PC-3 (cell line): ENCODE results near the gene CYLD. TPM values are rescaled to one million over a fixed set of nuclear protein-coding genes. Genes with fewer than 3 reads are reported as not detected.

Experiments
- ATAC-seq: fragments of 200-7000 bp; cut with Tn5 transposase; 2 replicates; pipeline ENCODE4 v1.9.1; 2020; ENCODE audit warnings: mild to moderate bottlenecking, moderate library complexity
- BruUV-seq: library from RNA; stranded (reverse); fragments of 400-500 nt; replicated peaks from 2 replicates; lab custom pipeline; 2021; lab: Mats Ljungman, UMichigan
- CTCF ChIA-PET: fragments of 300-600 bp; sonication (Branson Sonifier 250); formaldehyde crosslinking; loops from one replicate; lab custom pipeline; 2022; ENCODE audit warnings: antibody characterized with exemption; lab: Charles Lee
- POLR2A ChIA-PET: fragments of 300-600 bp; sonication (Branson Sonifier 250); formaldehyde crosslinking; loops from one replicate; lab custom pipeline; 2022; ENCODE audit warnings: antibody characterized with exemption; ENCODE audit not compliant: unreplicated experiment; lab: Charles Lee
- DNase-seq: peaks from one replicate; pipeline ENCODE4 v3.0.0-alpha.2; 2015
- H2AFZ ChIP-seq: fragments of 300-600 bp; sonication (generic); 2 replicates; pipeline ENCODE4 v1.6.0; 2016; ENCODE audit warnings: antibody characterized with exemption, low read length
- H3F3A ChIP-seq: fragments of 300-600 bp; sonication (generic); one replicate; pipeline ENCODE4 v1.6.0; 2017; ENCODE audit warnings: antibody characterized with exemption, low read length, control low read depth, mild to moderate bottlenecking; ENCODE audit not compliant: unreplicated experiment
- H3K27ac ChIP-seq: fragments of 300-600 bp; sonication (generic); 2 replicates; pipeline ENCODE4 v1.5.1; 2016; ENCODE audit warnings: mild to moderate bottlenecking, low read length
- H3K27me3 ChIP-seq: fragments of 300-600 bp; sonication (generic); 2 replicates; pipeline ENCODE4 v1.6.1; 2016; ENCODE audit warnings: low read length, mixed read lengths
- H3K36me3 ChIP-seq: fragments of 300-600 bp; sonication (generic); 2 replicates; pipeline ENCODE4 v1.6.1; 2016; ENCODE audit warnings: low read depth, mixed run types, low read length, mixed read lengths
- H3K4me1 ChIP-seq: fragments of 300-600 bp; sonication (generic); 2 replicates; pipeline ENCODE4 v1.5.1; 2016; ENCODE audit warnings: low read length; ENCODE audit not compliant: insufficient read depth
- H3K4me2 ChIP-seq: fragments of 300-600 bp; sonication (generic); 2 replicates; pipeline ENCODE4 v1.6.0; 2016; ENCODE audit warnings: low read length
- H3K4me3 ChIP-seq: fragments of 300-600 bp; sonication (generic); 2 replicates; pipeline ENCODE4 v1.5.1; 2016; ENCODE audit warnings: mild to moderate bottlenecking, low read length, mixed read lengths
- H3K79me2 ChIP-seq: fragments of 300-600 bp; sonication (generic); 2 replicates; pipeline ENCODE4 v1.6.1; 2017; ENCODE audit warnings: low read length, mixed read lengths
- H3K9ac ChIP-seq: fragments of 300-600 bp; sonication (generic); 2 replicates; pipeline ENCODE4 v1.6.0; 2016; ENCODE audit warnings: mild to moderate bottlenecking, low read length
- H3K9me2 ChIP-seq: fragments of 300-600 bp; sonication (generic); replicated peaks from 2 replicates; pipeline ENCODE4 v1.6.1; 2016; ENCODE audit warnings: mixed run types, low read length, mixed read lengths
- H3K9me3 ChIP-seq: fragments of 300-600 bp; sonication (generic); 2 replicates; pipeline ENCODE4 v1.6.1; 2016; ENCODE audit warnings: low read length, mixed read lengths
- H4K20me1 ChIP-seq: fragments of 300-600 bp; sonication (generic); 2 replicates; pipeline ENCODE4 v1.6.1; 2016; ENCODE audit warnings: low read length, mixed read lengths
- EZH2 ChIP-seq: fragments of 300-600 bp; sonication (generic); IDR thresholded peaks from one replicate; pipeline ENCODE4 v1.6.1; 2017; ENCODE audit warnings: antibody characterized with exemption, mild to moderate bottlenecking, low read length; ENCODE audit not compliant: unreplicated experiment
- EZH2phosphoT487 ChIP-seq: fragments of 300-600 bp; sonication (generic); IDR thresholded peaks from 2 replicates; pipeline ENCODE4 v1.6.1; 2018; ENCODE audit warnings: mild to moderate bottlenecking, antibody characterized with exemption, low read length, borderline replicate concordance
- intact Hi-C: fragments of 100-400 bp; cut with micrococcal nuclease; formaldehyde crosslinking; loops from 2 replicates; pipeline ENCODE4 v1.9.0; 2023
- total RNA-seq: library from RNA; depleted of rRNA; stranded (reverse); fragments of >200 nt; gene quantifications from 2 replicates; pipeline ENCODE4 v1.2.3, GENCODE V29; 2014
- TF ChIP-seq, protein P1 (sequence below): fragments of 300-600 bp; sonication (generic); conservative IDR thresholded peaks from 2 replicates; pipeline ENCODE4 v1.5.1; 2017; ENCODE audit warnings: antibody characterized with exemption, low read depth, mild to moderate bottlenecking, low read length

Gene CYLD
- total RNA-seq, 1 experiment from 2014 or later, result 8.6 TPM

- ChIA-PET POLR2A (no interaction called here), CTCF (no interaction called here)
- ATAC-seq, result no peak
- H3K27me3 ChIP-seq, result no peaks in the 10 kb centered on the region
- H3F3A ChIP-seq, result no peaks in the 10 kb centered on the region
- BruUV-seq, result no TSS peak
- H3K4me1 ChIP-seq, result no peaks in the 10 kb centered on the region
- no peaks in the 10 kb centered on the region for H3K9me3 ChIP-seq
- H4K20me1 ChIP-seq, result no peaks in the 10 kb centered on the region
- no peak overlapping the region for H3K27ac ChIP-seq
- no peaks in the 10 kb centered on the region for H3K79me2 ChIP-seq
- H3K9ac ChIP-seq, result no peak overlapping the region
- no peaks in the 10 kb centered on the region for H3K9me2 ChIP-seq
- no peaks in the 10 kb centered on the region for H3K36me3 ChIP-seq
- H2AFZ ChIP-seq, result no peak overlapping the region
- no peak for DNase-seq
- H3K4me2 ChIP-seq, result no peak overlapping the region
- TF ChIP-seq, protein P1, sequence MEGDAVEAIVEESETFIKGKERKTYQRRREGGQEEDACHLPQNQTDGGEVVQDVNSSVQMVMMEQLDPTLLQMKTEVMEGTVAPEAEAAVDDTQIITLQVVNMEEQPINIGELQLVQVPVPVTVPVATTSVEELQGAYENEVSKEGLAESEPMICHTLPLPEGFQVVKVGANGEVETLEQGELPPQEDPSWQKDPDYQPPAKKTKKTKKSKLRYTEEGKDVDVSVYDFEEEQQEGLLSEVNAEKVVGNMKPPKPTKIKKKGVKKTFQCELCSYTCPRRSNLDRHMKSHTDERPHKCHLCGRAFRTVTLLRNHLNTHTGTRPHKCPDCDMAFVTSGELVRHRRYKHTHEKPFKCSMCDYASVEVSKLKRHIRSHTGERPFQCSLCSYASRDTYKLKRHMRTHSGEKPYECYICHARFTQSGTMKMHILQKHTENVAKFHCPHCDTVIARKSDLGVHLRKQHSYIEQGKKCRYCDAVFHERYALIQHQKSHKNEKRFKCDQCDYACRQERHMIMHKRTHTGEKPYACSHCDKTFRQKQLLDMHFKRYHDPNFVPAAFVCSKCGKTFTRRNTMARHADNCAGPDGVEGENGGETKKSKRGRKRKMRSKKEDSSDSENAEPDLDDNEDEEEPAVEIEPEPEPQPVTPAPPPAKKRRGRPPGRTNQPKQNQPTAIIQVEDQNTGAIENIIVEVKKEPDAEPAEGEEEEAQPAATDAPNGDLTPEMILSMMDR, result no peak
- TF ChIP-seq EZH2phosphoT487, result no peak
- no peak for TF ChIP-seq EZH2
- H3K4me3 ChIP-seq, result no peak overlapping the region
- intact Hi-C loops, result no loop called here
Measured at GRCh38 chr16:50709980-50710379, 31.9 kb upstream of the CYLD start.

GRCh38 chr16:50711040-50711439 lies 30.8 kb upstream of the CYLD start:
- ChIA-PET CTCF (no interaction called here), POLR2A (no interaction called here)
- H3K36me3 ChIP-seq, result no peaks in the 10 kb centered on the region
- DNase-seq (no peak), ATAC-seq (no peak)
- no peaks in the 10 kb centered on the region for H3K79me2 ChIP-seq
- no peak overlapping the region for H3K9ac ChIP-seq
- no peaks in the 10 kb centered on the region for H3F3A ChIP-seq
- H3K4me3 ChIP-seq, result no peak overlapping the region
- no TSS peak for BruUV-seq
- no peak overlapping the region for H3K4me2 ChIP-seq
- H3K9me2 ChIP-seq, result no peaks in the 10 kb centered on the region
- TF ChIP-seq, protein P1, result no peak
- no peak for TF ChIP-seq EZH2
- no peak for TF ChIP-seq EZH2phosphoT487
- H3K9me3 ChIP-seq, result no peaks in the 10 kb centered on the region
- H3K27ac ChIP-seq, result no peak overlapping the region
- no peaks in the 10 kb centered on the region for H3K4me1 ChIP-seq
- H2AFZ ChIP-seq, result no peak overlapping the region
- no peaks in the 10 kb centered on the region for H3K27me3 ChIP-seq
- H4K20me1 ChIP-seq, result no peaks in the 10 kb centered on the region
- intact Hi-C loops, result no loop called here

GRCh38 chr16:50711862-50712559 lies 29.9 kb upstream of the CYLD start:
- DNase-seq, result no peak
- ChIA-PET POLR2A (no interaction called here), CTCF (no interaction called here)
- Histone ChIP-seq H2AFZ (no peak overlapping the region), H3K4me1 (no peaks in the 10 kb centered on the region), H3K9me2 (no peaks in the 10 kb centered on the region), H3K27me3 (no peaks in the 10 kb centered on the region), H3F3A (no peaks in the 10 kb centered on the region), H3K27ac (no peak overlapping the region), H3K79me2 (no peaks in the 10 kb centered on the region), H3K4me3 (no peak overlapping the region), H4K20me1 (no peaks in the 10 kb centered on the region), H3K9me3 (no peaks in the 10 kb centered on the region), H3K4me2 (no peak overlapping the region), H3K36me3 (no peaks in the 10 kb centered on the region), H3K9ac (no peak overlapping the region)
- ATAC-seq, result no peak
- intact Hi-C loops, result no loop called here
- TF ChIP-seq, protein P1, result no peak
- no peak for TF ChIP-seq EZH2phosphoT487
- no peak for TF ChIP-seq EZH2
- BruUV-seq, result no TSS peak
